Activated CD8-positive, alpha-beta T cell treated with anti-CD3 and anti-CD28 coated beads for 36 hours (primary cell): ENCODE data around the gene ZC3H12D. TPM values are rescaled to one million over a fixed set of nuclear protein-coding genes. Genes with fewer than 3 reads are reported as not detected.

Experiments
- ATAC-seq: fragments of 200-7000 bp; cut with Tn5 transposase; one replicate; pipeline ENCODE4 v1.10.0; 2021; ENCODE audit warnings: mild to moderate bottlenecking, moderate library complexity
- CTCF ChIA-PET: fragments of 350-600 bp; sonication (Branson Sonifier 250); formaldehyde crosslinking; loops from one replicate; lab custom pipeline; 2021; ENCODE audit warnings: antibody characterized with exemption; lab: Charles Lee
- POLR2A ChIA-PET: fragments of 350-600 bp; sonication (Branson Sonifier 250); formaldehyde crosslinking; loops from one replicate; lab custom pipeline; 2021; ENCODE audit warnings: antibody characterized with exemption; lab: Charles Lee
- DNase-seq: peaks from one replicate; pipeline ENCODE4 v3.0.0-alpha.2; 2020
- H3K27ac Mint-ChIP-seq: one replicate; pipeline ENCODE4 v1.8.0; 2021; ENCODE audit warnings: mild to moderate bottlenecking, mixed read lengths
- H3K27me3 Mint-ChIP-seq: one replicate; pipeline ENCODE4 v1.8.0; 2021; ENCODE audit warnings: mixed read lengths
- H3K36me3 Mint-ChIP-seq: one replicate; pipeline ENCODE4 v1.8.0; 2021; ENCODE audit warnings: low read depth, mixed read lengths
- H3K4me1 Mint-ChIP-seq: one replicate; pipeline ENCODE4 v1.8.0; 2021; ENCODE audit warnings: low read depth, mixed read lengths
- H3K4me3 Mint-ChIP-seq: one replicate; pipeline ENCODE4 v1.8.0; 2021; ENCODE audit warnings: mild to moderate bottlenecking, moderate library complexity, mixed read lengths
- H3K9me3 Mint-ChIP-seq: one replicate; pipeline ENCODE4 v1.8.0; 2021; ENCODE audit warnings: mixed read lengths
- intact Hi-C: fragments of 100-400 bp; cut with micrococcal nuclease; formaldehyde crosslinking; loops from one replicate; pipeline ENCODE4 v1.10.0; 2022
- total RNA-seq, 2 experiments: library from RNA; stranded (reverse); gene quantifications; one replicate each; pipeline ENCODE4 v1.2.3, GENCODE V29; 2021
- TF ChIP-seq, protein P1 (sequence below): fragments of 200-600 bp; IDR thresholded peaks from one replicate; pipeline ENCODE4 v1.8.0; 2022; ENCODE audit warnings: antibody characterized with exemption, mild to moderate bottlenecking

ZC3H12D gene
- total RNA-seq, 2 experiments from 2014 or later, result 37.7 to 39.0 TPM

DNA sequence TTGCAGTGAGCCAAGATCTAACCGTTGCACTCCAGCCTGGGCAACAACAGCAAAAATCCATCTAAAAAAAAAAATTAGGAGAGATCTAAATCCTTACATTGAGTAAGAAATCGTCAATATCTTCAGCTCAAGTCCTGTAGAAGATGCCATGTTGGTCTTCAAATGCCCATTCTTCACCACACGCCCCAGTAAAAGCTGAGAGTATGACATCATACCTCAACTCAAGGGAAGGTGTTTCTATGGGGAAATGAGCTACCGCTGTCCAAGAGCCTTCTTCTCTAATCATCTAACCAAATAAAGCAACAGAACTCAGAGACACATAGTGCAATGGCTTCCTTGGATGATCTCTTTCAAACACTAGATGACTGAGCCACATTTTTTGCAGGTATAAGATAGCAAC is 2.5 kb upstream of the ZC3H12D start:
- ATAC-seq, result no peak
- Mint-ChIP-seq H3K36me3 (peaks cover 16% of the 10 kb centered on the region), H3K9me3 (no peaks in the 10 kb centered on the region), H3K27me3 (no peaks in the 10 kb centered on the region), H3K4me1 (peaks cover 67% of the 10 kb centered on the region), H3K4me3 (no peak overlapping the region), H3K27ac (peak overlapping the region; percentile 86)
- ChIA-PET CTCF (interaction anchor here (1.2 kb wide), 1 partner anchor 11 kb away, joined by 5 read pairs; no protein-coding TSS in a partner anchor), POLR2A (interaction anchor here (0.6 to 1.7 kb wide), 4 partner anchors 10 to 191 kb away, joined by 3 to 6 read pairs (median 3); no protein-coding TSS in a partner anchor)
- no peak for DNase-seq
- TF ChIP-seq, protein P1, sequence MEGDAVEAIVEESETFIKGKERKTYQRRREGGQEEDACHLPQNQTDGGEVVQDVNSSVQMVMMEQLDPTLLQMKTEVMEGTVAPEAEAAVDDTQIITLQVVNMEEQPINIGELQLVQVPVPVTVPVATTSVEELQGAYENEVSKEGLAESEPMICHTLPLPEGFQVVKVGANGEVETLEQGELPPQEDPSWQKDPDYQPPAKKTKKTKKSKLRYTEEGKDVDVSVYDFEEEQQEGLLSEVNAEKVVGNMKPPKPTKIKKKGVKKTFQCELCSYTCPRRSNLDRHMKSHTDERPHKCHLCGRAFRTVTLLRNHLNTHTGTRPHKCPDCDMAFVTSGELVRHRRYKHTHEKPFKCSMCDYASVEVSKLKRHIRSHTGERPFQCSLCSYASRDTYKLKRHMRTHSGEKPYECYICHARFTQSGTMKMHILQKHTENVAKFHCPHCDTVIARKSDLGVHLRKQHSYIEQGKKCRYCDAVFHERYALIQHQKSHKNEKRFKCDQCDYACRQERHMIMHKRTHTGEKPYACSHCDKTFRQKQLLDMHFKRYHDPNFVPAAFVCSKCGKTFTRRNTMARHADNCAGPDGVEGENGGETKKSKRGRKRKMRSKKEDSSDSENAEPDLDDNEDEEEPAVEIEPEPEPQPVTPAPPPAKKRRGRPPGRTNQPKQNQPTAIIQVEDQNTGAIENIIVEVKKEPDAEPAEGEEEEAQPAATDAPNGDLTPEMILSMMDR, result no peak
- intact Hi-C loops, result no loop called here

DNA sequence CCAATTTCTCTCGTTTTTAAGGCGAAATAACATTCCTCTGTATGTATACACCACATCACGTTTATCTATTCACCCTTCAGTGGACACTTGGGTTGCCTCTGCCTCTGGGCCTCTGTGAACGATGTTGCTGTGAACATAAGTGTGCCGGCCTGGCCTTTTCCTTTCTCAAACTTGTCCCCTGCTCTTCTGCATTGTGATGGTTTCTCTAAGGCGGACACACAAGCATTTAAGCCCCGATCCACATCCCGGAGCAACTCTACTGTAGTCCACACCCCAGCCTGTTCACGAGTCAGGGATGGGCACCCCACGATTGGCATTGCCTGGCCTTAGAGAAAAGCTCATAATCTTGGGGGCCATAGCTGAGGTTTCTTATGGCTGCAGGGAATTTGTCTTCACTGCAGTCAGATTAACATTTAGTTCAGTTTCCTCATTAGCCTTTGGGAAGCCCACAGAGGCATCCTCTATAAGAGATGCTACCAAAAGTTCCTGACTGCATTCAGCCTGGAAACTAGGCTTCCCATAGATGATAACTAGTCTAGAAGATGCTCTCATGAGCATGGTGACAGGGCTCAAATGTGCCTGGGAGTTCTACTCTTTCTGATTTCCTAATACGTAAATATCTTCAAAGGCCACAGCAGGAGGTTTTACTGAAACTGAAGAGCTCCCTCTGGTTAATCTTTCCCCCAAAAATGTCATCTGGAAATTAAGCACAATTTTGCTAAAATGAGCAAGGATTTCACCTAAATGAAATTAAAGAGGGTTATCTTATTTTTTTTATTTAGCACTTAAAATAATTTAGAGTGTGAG is 762 bp downstream of the ZC3H12D start:
- H3K4me3 Mint-ChIP-seq, result peak overlapping the region; percentile 85
- TF ChIP-seq, protein P1, result no peak
- peaks cover 47% of the 10 kb centered on the region for H3K36me3 Mint-ChIP-seq
- H3K27me3 Mint-ChIP-seq, result no peaks in the 10 kb centered on the region
- ChIA-PET POLR2A (interaction anchor here (1.2 to 2.9 kb wide), 10 partner anchors 10 to 166 kb away, joined by 3 to 22 read pairs (median 4); partner anchors contain the start of gene PPIL4), CTCF (interaction anchor here (0.9 to 3.9 kb wide), 8 partner anchors 11 to 52 kb away, joined by 3 to 32 read pairs (median 4); no protein-coding TSS in a partner anchor)
- ATAC-seq (no peak), DNase-seq (no peak)
- intact Hi-C loops, result loop anchor here (2.0 kb wide), 1 partner anchor 25 kb away; no protein-coding TSS in a partner anchor
- H3K27ac Mint-ChIP-seq, result peak overlapping the region; percentile 99
- peaks cover 70% of the 10 kb centered on the region for H3K4me1 Mint-ChIP-seq
- H3K9me3 Mint-ChIP-seq, result no peaks in the 10 kb centered on the region

DNA sequence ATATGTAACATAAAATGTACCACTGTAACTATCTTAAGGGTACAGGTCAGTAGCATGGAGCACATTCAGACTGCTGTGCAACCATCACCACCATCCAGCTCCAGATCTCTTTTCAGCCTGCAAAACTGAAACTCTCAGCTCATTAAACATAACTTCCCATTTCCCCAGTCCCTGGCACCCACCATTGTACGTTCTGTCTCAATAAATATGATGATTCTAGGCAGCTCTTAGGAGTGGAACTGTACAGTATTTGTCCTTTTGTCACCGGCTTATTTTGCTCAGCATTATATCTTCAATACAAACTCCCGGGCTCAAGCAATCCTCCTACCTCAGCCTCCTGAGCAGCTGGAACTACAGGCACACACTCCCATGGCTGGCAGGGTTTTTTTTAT is 1.5 kb downstream of the ZC3H12D start:
- Mint-ChIP-seq H3K36me3 (peaks cover 51% of the 10 kb centered on the region), H3K27ac (peak overlapping the region; percentile 99), H3K4me1 (peaks cover 69% of the 10 kb centered on the region), H3K9me3 (no peaks in the 10 kb centered on the region), H3K27me3 (no peaks in the 10 kb centered on the region), H3K4me3 (peak overlapping the region; percentile 85)
- no peak for ATAC-seq
- no peak for DNase-seq
- TF ChIP-seq, protein P1, result no peak
- POLR2A ChIA-PET, result interaction anchor here (0.6 to 2.2 kb wide), 6 partner anchors 11 to 346 kb away, joined by 3 to 12 read pairs (median 4); partner anchors contain the start of gene PPIL4
- CTCF ChIA-PET, result interaction anchor here (0.6 to 3.9 kb wide), 5 partner anchors 10 to 457 kb away, joined by 3 to 32 read pairs (median 3); no protein-coding TSS in a partner anchor
- intact Hi-C loops, result no loop called here

DNA sequence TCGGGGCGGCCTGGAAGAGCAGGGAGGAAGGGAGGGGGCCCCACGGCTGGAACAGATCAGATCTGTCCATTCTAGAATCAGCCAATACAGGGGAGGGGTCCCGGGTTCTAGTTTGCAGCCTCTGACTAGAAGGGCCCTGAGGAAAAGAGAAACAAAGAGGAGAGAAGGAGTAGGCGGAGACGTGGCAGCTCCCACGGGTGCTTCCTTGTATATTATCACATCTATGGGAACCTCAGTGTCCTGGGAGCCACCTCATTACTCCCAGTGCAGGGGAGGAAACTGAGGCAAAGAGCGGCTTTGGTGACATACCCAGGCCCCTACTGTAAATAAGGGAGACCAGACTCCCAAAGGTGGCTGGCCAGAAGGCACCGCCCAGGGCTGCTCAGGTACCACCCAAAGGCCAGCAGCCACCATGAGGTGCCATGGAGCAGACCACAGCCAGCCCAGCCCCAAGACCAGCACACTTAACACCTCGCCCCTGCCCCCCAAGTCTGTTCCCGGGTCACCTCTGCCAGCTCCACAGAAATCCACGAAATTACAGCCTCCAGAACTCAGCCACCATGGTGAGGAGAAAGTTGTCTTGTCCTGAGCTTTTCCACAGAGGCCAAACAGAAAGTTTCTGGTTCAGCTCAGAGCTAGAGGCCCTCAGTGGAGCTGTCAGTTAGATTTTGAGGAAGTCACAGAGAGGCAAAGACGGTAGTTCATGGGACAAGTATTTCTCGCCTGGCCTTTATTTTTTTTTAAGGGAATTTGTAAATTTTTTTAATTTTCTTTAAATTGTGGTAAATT is 2.1 kb downstream of the ZC3H12D start:
- H3K4me1 Mint-ChIP-seq, result peaks cover 66% of the 10 kb centered on the region
- intact Hi-C loops, result no loop called here
- TF ChIP-seq, protein P1, result no peak
- ChIA-PET POLR2A (interaction anchor here (0.6 to 1.7 kb wide), 5 partner anchors 11 to 346 kb away, joined by 3 to 4 read pairs (median 3); partner anchors contain the start of gene PPIL4), CTCF (interaction anchor here (0.6 to 3.9 kb wide), 3 partner anchors 22 to 456 kb away, joined by 3 to 32 read pairs (median 3); no protein-coding TSS in a partner anchor)
- no peaks in the 10 kb centered on the region for H3K27me3 Mint-ChIP-seq
- peak overlapping the region; percentile 85 for H3K4me3 Mint-ChIP-seq
- peaks cover 51% of the 10 kb centered on the region for H3K36me3 Mint-ChIP-seq
- ATAC-seq (no peak), DNase-seq (peak; percentile 38)
- H3K9me3 Mint-ChIP-seq, result no peaks in the 10 kb centered on the region
- peak overlapping the region; percentile 99 for H3K27ac Mint-ChIP-seq
